Upper lobe of right lung (tissue), 1 donor: ENCODE data around the gene PUM1. TPM values are rescaled to one million over a fixed set of nuclear protein-coding genes. Genes with fewer than 3 reads are reported as not detected.

Experiments used
- ATAC-seq: fragments of 200-7000 bp; cut with Tn5 transposase; one replicate; pipeline ENCODE4 v1.9.1; 2020; ENCODE audit warnings: mild to moderate bottlenecking, moderate library complexity
- DNase-seq: peaks from one replicate; pipeline ENCODE4 v3.0.0-alpha.2; 2020
- H3K27ac ChIP-seq: fragments of 200-600 bp; one replicate; pipeline ENCODE4 v1.8.0; 2022
- H3K27me3 ChIP-seq: fragments of 200-600 bp; one replicate; pipeline ENCODE4 v1.8.0; 2022; ENCODE audit warnings: mild to moderate bottlenecking
- H3K36me3 ChIP-seq: fragments of 200-600 bp; one replicate; pipeline ENCODE4 v1.8.0; 2022
- H3K4me1 ChIP-seq: fragments of 200-600 bp; one replicate; pipeline ENCODE4 v1.8.0; 2022
- H3K4me3 ChIP-seq: fragments of 200-600 bp; one replicate; pipeline ENCODE4 v1.8.0; 2022; ENCODE audit warnings: mild to moderate bottlenecking
- H3K9me3 ChIP-seq: fragments of 200-600 bp; one replicate; pipeline ENCODE4 v1.8.0; 2022
- CTCF ChIP-seq: fragments of 200-600 bp; IDR thresholded peaks from one replicate; pipeline ENCODE4 v1.8.0; 2022; ENCODE audit warnings: antibody characterized with exemption
- intact Hi-C: fragments of 100-400 bp; cut with DNase I; formaldehyde crosslinking; loops from one replicate; pipeline ENCODE4 v1.11.0; 2022
- total RNA-seq: library from RNA; stranded (reverse); fragmentation: NEBNext Ultra II Directional; extraction: Animal tissue kit (Norgen Biotek cat#: 25700); gene quantifications from one replicate; pipeline ENCODE4 v1.2.1, GENCODE V29; 2021
- donor health status: DM: no; HTN: yes; CAD: no; lungs with severe emphysema.

PUM1 gene
- total RNA-seq, 1 donor from 2014 or later, result 117 TPM

DNA sequence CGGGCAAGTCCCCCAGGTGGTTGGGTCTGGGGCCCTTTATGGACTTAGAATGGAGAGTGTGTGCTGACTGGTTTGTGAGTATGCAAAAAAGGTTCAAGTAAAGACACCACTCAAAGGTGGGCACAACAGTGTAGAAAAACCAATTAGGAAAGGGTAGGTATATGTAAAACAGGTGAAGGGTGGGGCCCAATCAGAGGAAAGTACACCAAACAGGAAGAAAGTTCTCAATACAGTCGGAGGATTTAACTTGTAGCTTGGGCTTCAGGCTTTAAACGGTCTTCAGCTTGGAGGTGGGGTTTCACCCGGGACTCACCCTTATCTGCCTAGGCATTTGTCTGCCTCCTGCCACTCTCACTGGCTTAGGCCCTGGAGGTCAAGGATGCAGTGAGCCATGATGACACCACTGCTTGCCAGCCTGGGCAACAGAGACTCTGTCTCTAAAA, 6.8 kb upstream of the PUM1 start:
- intact Hi-C loops, result no loop called here
- DNase-seq, result peak; percentile 2
- ATAC-seq, result no peak
- Histone ChIP-seq H3K4me1 (no peaks in the 10 kb centered on the region), H3K27ac (no peak overlapping the region), H3K9me3 (no peaks in the 10 kb centered on the region), H3K4me3 (no peak overlapping the region), H3K36me3 (no peaks in the 10 kb centered on the region), H3K27me3 (no peaks in the 10 kb centered on the region)
- no peak for TF ChIP-seq CTCF

GRCh38 chr1:31069392-31069791, 3.9 kb upstream of the PUM1 start:
- TF ChIP-seq CTCF, result no peak
- H3K27me3 ChIP-seq, result no peaks in the 10 kb centered on the region
- H3K27ac ChIP-seq, result no peak overlapping the region
- intact Hi-C loops, result no loop called here
- DNase-seq (peak; percentile 33), ATAC-seq (no peak)
- H3K4me1 ChIP-seq, result no peaks in the 10 kb centered on the region
- H3K4me3 ChIP-seq, result no peak overlapping the region
- H3K9me3 ChIP-seq, result no peaks in the 10 kb centered on the region
- no peaks in the 10 kb centered on the region for H3K36me3 ChIP-seq

DNA sequence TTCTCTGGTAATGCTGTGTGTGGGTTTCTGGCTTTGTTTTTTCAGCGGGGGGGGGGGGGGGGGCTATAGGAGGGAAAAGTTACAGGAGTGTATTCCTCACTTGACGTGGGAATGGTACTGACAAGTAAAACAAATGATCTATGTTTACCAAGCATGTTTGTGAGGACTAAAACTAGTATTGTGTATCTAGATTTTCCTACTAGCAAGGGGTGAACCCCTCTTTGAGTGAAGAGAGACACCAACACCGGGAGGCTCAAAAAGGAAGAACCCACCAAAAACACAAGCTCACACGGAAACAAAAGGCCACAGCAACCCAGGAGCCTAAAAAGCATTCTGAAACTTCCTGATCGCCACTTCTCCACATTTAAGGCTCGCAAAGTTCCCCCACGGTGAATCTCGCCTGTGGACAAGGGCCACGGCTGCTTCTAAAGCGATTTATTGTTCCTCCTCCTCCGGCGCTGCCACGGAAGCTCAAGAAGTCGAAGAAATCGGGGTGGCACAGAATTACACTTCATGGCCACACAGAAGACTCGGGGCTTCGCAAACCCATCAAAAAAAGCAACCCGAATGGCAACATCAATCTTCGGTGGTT, 703 bp downstream of the PUM1 start:
- Histone ChIP-seq H3K27ac (peak overlapping the region; percentile 98), H3K27me3 (no peaks in the 10 kb centered on the region), H3K4me1 (peaks cover 26% of the 10 kb centered on the region), H3K9me3 (no peaks in the 10 kb centered on the region), H3K36me3 (no peaks in the 10 kb centered on the region), H3K4me3 (peak overlapping the region; percentile 90)
- no peak for TF ChIP-seq CTCF
- no peak for ATAC-seq
- no peak for DNase-seq
- intact Hi-C loops, result no loop called here

GRCh38 chr1:31064111-31064717, 1.3 kb downstream of the PUM1 start:
- no peaks in the 10 kb centered on the region for H3K27me3 ChIP-seq
- peaks cover 28% of the 10 kb centered on the region for H3K4me1 ChIP-seq
- peak overlapping the region; percentile 90 for H3K4me3 ChIP-seq
- peaks cover under 1% of the 10 kb centered on the region for H3K36me3 ChIP-seq
- H3K27ac ChIP-seq, result peak overlapping the region; percentile 98
- TF ChIP-seq CTCF, result no peak
- no peak for ATAC-seq
- DNase-seq, result no peak
- intact Hi-C loops, result no loop called here
- H3K9me3 ChIP-seq, result no peaks in the 10 kb centered on the region

GRCh38 chr1:31063631-31064030, 1.9 kb downstream of the PUM1 start:
- peak overlapping the region; percentile 98 for H3K27ac ChIP-seq
- ATAC-seq, result no peak
- no peak for DNase-seq
- H3K36me3 ChIP-seq, result peaks cover 7% of the 10 kb centered on the region
- no peaks in the 10 kb centered on the region for H3K9me3 ChIP-seq
- no peaks in the 10 kb centered on the region for H3K27me3 ChIP-seq
- TF ChIP-seq CTCF, result no peak
- peaks cover 32% of the 10 kb centered on the region for H3K4me1 ChIP-seq
- peak overlapping the region; percentile 90 for H3K4me3 ChIP-seq
- intact Hi-C loops, result no loop called here
